ENCODE results near the gene B3GALT6. TPM values are rescaled to one million over a fixed set of nuclear protein-coding genes. Genes with fewer than 3 reads are reported as not detected.

Gene B3GALT6
- total RNA-seq, 2 donors from 2014 or later: 9.0 to 12.5 TPM

DNA sequence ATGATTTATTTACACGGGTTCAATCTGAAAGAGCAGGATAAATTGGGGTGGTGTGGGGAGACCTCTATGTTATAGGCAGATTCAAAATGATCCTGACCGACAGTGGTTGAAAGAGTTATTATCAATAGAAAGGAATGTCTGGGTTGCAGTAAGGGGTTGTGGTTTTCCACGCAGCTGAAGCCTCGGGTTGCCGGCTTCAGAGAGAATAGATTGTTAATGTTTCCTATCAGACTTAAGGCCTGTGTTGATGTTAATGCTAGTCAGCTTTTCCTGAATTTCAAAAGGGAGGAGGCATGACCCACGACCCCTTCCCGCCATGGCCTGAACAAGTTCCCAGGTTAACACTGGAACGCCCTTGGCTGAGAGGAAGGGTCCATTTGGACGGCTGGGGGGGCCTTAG lies 43.8 kb downstream of the B3GALT6 start:
- Mint-ChIP-seq H3K36me3 (peaks cover 13 to 14% of the 10 kb centered on the region in 2 donors), H3K27ac (no peak overlapping the region), H3K9me3 (no peaks in the 10 kb centered on the region)
- no peak for DNase-seq (ENCODE audit: low spot score in 2 of 2)
- no peak for ATAC-seq

DNA sequence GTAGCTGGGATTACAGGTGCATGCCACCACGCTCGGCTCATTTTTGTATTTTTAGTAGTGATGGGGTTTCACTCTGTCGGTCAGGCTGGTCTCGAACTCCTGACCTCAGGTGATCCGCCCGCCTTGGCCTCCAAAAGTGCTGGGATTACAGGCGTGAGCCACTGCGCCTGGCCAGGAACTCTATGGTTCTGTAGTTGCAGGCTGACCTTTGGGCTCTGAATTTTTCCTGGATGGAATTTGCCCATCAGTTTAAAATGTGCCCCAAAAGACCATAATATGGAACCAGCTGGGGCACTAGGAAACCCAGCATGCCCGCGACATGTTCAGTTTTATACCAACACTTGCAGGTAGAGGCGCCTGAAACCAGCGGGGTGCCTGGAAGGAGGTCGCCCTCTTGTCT lies 46.6 kb downstream of the B3GALT6 start:
- Mint-ChIP-seq H3K36me3 (no peaks in the 10 kb centered on the region), H3K27ac (no peak overlapping the region), H3K9me3 (no peaks in the 10 kb centered on the region)
- ATAC-seq: no peak
- DNase-seq (ENCODE audit: low spot score in 2 of 2): no peak

GRCh38 chr1:1279028-1279427 lies 47.0 kb downstream of the B3GALT6 start:
- Mint-ChIP-seq H3K9me3 (no peaks in the 10 kb centered on the region), H3K36me3 (no peaks in the 10 kb centered on the region), H3K27ac (no peak overlapping the region)
- DNase-seq (ENCODE audit: low spot score in 2 of 2): no peak
- ATAC-seq: no peak

- no peak for ATAC-seq
- H3K36me3 Mint-ChIP-seq: no peaks in the 10 kb centered on the region
- H3K9me3 Mint-ChIP-seq: no peaks in the 10 kb centered on the region
- DNase-seq (ENCODE audit: low spot score in 2 of 2): no peak
- H3K27ac Mint-ChIP-seq: no peak overlapping the region
Measured at GRCh38 chr1:1280782-1281481, 48.9 kb downstream of the B3GALT6 start.

DNA sequence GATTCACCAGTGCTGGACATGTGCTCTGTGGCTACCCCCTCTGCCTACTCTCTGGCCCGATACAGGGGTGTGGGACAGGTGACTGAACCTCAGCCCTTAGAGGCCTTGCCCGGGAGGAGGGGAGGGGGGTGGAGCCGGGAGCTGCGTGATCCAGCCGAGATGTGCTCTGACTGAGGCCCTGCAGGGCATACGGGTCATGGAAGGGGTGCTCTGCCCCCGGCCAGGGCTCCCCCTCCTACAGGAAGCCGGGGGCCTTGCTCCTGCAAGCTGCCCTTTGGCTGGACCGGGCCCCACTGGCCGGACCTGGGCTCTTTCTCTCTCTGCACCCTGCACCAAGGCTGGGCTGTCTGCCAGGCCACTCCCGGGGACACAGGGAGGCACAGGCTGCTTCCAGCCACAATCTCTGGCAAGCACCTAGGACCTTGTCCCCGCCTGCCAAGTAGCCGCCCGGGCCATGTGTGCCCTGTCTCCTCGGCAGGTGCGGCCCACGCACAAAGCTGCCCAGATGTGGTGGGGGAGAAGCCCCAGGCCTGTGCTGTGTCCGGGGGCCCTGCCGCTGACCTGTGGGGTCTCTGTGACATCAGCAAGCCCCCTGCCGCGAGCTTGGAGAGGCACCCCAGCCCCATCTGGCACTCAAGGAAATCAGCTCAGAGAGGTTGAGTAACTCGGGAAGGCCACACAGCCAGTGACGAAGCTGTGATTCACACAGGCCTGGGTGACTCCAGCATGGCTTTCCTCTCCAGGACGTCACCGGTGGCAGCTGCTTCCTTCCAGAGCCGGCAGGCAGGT lies 49.7 kb downstream of the B3GALT6 start:
- ATAC-seq (peak; percentile 34 to 85), DNase-seq (ENCODE audit: low spot score in 2 of 2) (peak in 1 of 2 donors; percentile 58)
- Mint-ChIP-seq H3K9me3 (no peaks in the 10 kb centered on the region), H3K27ac (peak overlapping the region in 1 of 2 donors; percentile 72), H3K36me3 (no peaks in the 10 kb centered on the region)

DNA sequence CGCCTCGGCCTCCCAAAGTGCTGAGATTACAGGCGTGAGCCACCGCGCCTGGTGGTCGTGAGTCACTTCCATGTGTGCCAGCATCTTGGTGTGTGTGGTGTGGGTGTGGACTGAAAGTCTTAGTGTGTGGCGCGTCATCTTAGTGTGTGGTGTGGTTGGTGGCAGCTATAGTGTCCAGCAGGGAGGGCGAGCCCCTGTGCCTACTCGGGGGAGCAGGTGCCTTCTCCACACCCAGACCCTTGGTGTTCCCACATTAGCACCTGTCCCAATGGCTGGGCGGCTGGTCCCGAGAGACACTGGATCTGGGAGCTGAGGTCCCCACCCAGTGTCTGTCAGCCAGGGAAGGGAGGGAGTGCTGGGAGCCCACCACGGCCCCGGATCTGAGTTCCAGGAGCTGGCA lies 51.0 kb downstream of the B3GALT6 start:
- ATAC-seq: peak; percentile 34 to 76
- DNase-seq (ENCODE audit: low spot score in 2 of 2): peak in 1 of 2 donors; percentile 65

GRCh38 chr1:1283821-1284220 lies 51.8 kb downstream of the B3GALT6 start:
- ATAC-seq (no peak), DNase-seq (ENCODE audit: low spot score in 2 of 2) (no peak)
- H3K27ac Mint-ChIP-seq: no peak overlapping the region
- no peaks in the 10 kb centered on the region for H3K36me3 Mint-ChIP-seq
- no peaks in the 10 kb centered on the region for H3K9me3 Mint-ChIP-seq

More for the DNA sequence above, 51.0 kb downstream of the B3GALT6 start:
- no peaks in the 10 kb centered on the region for H3K9me3 Mint-ChIP-seq
- peak overlapping the region in 1 of 2 donors; percentile 72 for H3K27ac Mint-ChIP-seq
- H3K36me3 Mint-ChIP-seq: no peaks in the 10 kb centered on the region

Other genes with a start within 250 kb of the B3GALT6 start
- 1 to 10 TPM; 3.2 to 4.4 TPM for gene HES4, start 232.1 kb upstream of the B3GALT6 start, total RNA-seq
- 10 to 100 TPM; 91.6 to 97.5 TPM for gene ISG15, start 218.7 kb upstream of the B3GALT6 start, total RNA-seq
- 10 to 100 TPM; 44.5 to 79.9 TPM for gene AGRN, start 212.1 kb upstream of the B3GALT6 start, total RNA-seq
- gene RNF223, start 157.9 kb upstream of the B3GALT6 start, total RNA-seq: not detected
- gene C1orf159, start 116.1 kb upstream of the B3GALT6 start, total RNA-seq: 10 to 100 TPM; 20.7 to 21.2 TPM
- not detected for gene TTLL10, start 58.4 kb upstream of the B3GALT6 start, total RNA-seq
- 100 to 1,000 TPM in 1 of 2 donors, 10 to 100 TPM in 1; 43.6 to 250 TPM for gene TNFRSF18, start 25.6 kb upstream of the B3GALT6 start, total RNA-seq
- gene TNFRSF4, start 18.1 kb upstream of the B3GALT6 start, total RNA-seq: 100 to 1,000 TPM; 166 to 176 TPM
- gene SDF4, start 236 bp upstream of the B3GALT6 start, total RNA-seq: 100 to 1,000 TPM in 1 of 2 donors, 10 to 100 TPM in 1; 68.4 to 144 TPM
- 10 to 100 TPM in 1 of 2 donors, 1 to 10 TPM in 1; 4.0 to 17.7 TPM for gene C1QTNF12, start 14.5 kb downstream of the B3GALT6 start, total RNA-seq
- gene UBE2J2, start 41.6 kb downstream of the B3GALT6 start, total RNA-seq: 10 to 100 TPM; 59.4 to 80.5 TPM
- gene SCNN1D, start 48.2 kb downstream of the B3GALT6 start, total RNA-seq: 10 to 100 TPM in 1 of 2 donors, 1 to 10 TPM in 1; 3.2 to 11.7 TPM
- gene ACAP3, start 75.7 kb downstream of the B3GALT6 start, total RNA-seq: 10 to 100 TPM; 38.3 to 52.4 TPM
- 10 to 100 TPM; 15.1 to 39.5 TPM for gene PUSL1, start 76.4 kb downstream of the B3GALT6 start, total RNA-seq
- 100 to 1,000 TPM; 119 to 142 TPM for gene INTS11, start 92.4 kb downstream of the B3GALT6 start, total RNA-seq
- 10 to 100 TPM in 1 of 2 donors, 1 to 10 TPM in 1; 9.8 to 12.2 TPM for gene CPTP, start 92.6 kb downstream of the B3GALT6 start, total RNA-seq
- under 1 TPM; 0.32 to 0.43 TPM for gene TAS1R3, start 99.0 kb downstream of the B3GALT6 start, total RNA-seq
- gene DVL1, start 117.2 kb downstream of the B3GALT6 start, total RNA-seq: 10 to 100 TPM; 41.9 to 44.8 TPM
- under 1 TPM in 1 of 2 donors, not detected in 1; 0.66 TPM for gene MXRA8, start 126.3 kb downstream of the B3GALT6 start, total RNA-seq
- gene AURKAIP1, start 143.0 kb downstream of the B3GALT6 start, total RNA-seq: 100 to 1,000 TPM; 115 to 122 TPM
- 100 to 1,000 TPM; 108 to 174 TPM for gene CCNL2, start 167.1 kb downstream of the B3GALT6 start, total RNA-seq
- gene MRPL20, start 175.1 kb downstream of the B3GALT6 start, total RNA-seq: 100 to 1,000 TPM in 1 of 2 donors, 10 to 100 TPM in 1; 82.9 to 115 TPM
- under 1 TPM in 1 of 2 donors, not detected in 1; 0.29 TPM for gene ANKRD65, start 189.0 kb downstream of the B3GALT6 start, total RNA-seq
- 1 to 10 TPM in 1 of 2 donors, under 1 TPM in 1; 0.59 to 6.9 TPM for gene VWA1, start 203.5 kb downstream of the B3GALT6 start, total RNA-seq
- gene ATAD3C, start 217.5 kb downstream of the B3GALT6 start, total RNA-seq: 1 to 10 TPM; 1.1 to 1.9 TPM
- 10 to 100 TPM; 30.1 to 33.1 TPM for gene ATAD3B, start 239.5 kb downstream of the B3GALT6 start, total RNA-seq